ENCODE measurements around the gene NGF. TPM values are rescaled to one million over a fixed set of nuclear protein-coding genes. Genes with fewer than 3 reads are reported as not detected.

Gene NGF
- total and polyA plus RNA-seq, 9 of the 15 experiments (the other 6 are each of a cell fraction or from before 2014, with no cell fraction given): not detected

- TF ChIP-seq ARID4B (CRISPR knock-in tag; IDR thresholded peaks at IDR 0.05): no peak
- no peak for TF ChIP-seq DPF2 (IDR thresholded peaks at IDR 0.05)
- TF ChIP-seq ID3 (CRISPR knock-in tag; IDR thresholded peaks at IDR 0.05): no peak
- TF ChIP-seq ID3 (tag; IDR thresholded peaks at IDR 0.05): no peak
- no peak for TF ChIP-seq IRF9 (tag; IDR thresholded peaks at IDR 0.05)
- TF ChIP-seq SFPQ (IDR thresholded peaks at IDR 0.05; ENCODE audit: low read depth, low read length): no peak
Observed at GRCh38 chr1:115351143-115351542, 13.1 kb upstream of the NGF start (continued).
